ENCODE measurements around the gene ATP11C. TPM values are rescaled to one million over a fixed set of nuclear protein-coding genes. Genes with fewer than 3 reads are reported as not detected.
"Not testable (repeated sequence)": the region's sequence is repeated elsewhere in the genome, so short reads cannot be mapped to it uniquely, and the experiment has no call there.

ATP11C gene
- total RNA-seq, 1 donor from 2014 or later = 26.2 TPM

DNA sequence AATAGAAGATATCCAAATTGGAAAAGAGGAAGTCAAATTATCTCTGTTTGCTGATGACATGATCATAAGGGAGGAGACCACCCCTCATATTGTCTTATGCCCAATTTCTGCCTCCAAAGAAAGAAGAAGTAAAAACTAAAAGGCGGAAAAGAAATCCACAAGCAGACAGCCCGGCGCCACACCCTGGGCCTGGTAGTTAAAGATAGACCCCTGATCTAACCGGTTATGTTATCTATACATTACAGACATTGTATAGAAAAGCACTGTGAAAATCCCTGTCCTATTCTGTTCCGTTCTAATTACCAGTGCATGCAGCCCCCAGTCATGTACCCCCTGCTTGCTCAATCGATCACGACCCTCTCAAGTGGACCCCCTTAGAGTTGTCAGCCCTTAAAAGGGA is 247.7 kb downstream of the ATP11C start:
- intact Hi-C loops (cut with DNase I); DNase-seq (ENCODE audit: low spot score); ATAC-seq: not testable (repeated sequence)

DNA sequence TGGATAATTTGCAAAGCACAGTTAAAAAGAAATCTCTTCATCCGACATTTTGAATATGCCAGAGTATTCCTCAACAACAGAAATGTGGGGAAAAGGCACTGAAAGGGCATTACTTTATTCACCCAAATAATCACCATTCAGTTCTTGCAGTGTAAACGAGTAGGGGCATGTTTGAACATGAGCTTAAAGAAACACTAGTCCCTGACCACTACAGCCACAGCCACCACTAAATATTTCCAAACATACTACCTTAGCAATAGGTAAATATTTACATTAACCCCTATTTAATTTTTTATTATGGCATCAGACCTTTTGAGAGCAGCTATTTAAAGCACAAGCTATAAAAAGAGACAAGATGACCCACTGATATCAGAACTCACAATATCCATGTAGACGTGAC is 252.5 kb downstream of the ATP11C start:
- DNase-seq (ENCODE audit: low spot score) (no peak), ATAC-seq (no peak)
- intact Hi-C loops (cut with DNase I) = no loop called here

Small RNAs within 50 kb of the gene (microRNA-seq; reads per million reads assigned to microRNA genes)
- 178 reads per million, percentile 64 among the genes with 10 or more reads in this experiment for gene MIR505

Other genes starting within 250 kb of the ATP11C start
- gene MCF2, start 224.9 kb downstream of the ATP11C start, total RNA-seq = 0.31 TPM
- gene CXorf66, start 32.5 kb upstream of the ATP11C start, total RNA-seq = not detected

All from sciatic nerve (tissue), 2 donors.